ENCODE measurements around the gene GABRP.

GABRP gene

GRCh38 chr5:170863646-170864045 lies 80.1 kb downstream of the GABRP start:
- DNase-seq, result no peak
